Smooth muscle cell (in vitro differentiated cells): ENCODE measurements around the gene ARHGAP18. TPM values are rescaled to one million over a fixed set of nuclear protein-coding genes. Genes with fewer than 3 reads are reported as not detected.

Source experiments
- DNase-seq: peaks from one replicate; lab custom pipeline; 2025; ENCODE audit not compliant: unreplicated experiment; lab: John Stamatoyannopoulos, UW
- H2AFZ ChIP-seq: fragments of 200-600 bp; sonication (generic); 2 replicates; pipeline ENCODE4 v1.6.0; 2016; ENCODE audit warnings: antibody characterized with exemption, low read depth, mild to moderate bottlenecking
- H3F3A ChIP-seq: fragments of 200-600 bp; sonication (generic); 2 replicates; pipeline ENCODE4 v1.6.0; 2017; ENCODE audit warnings: antibody characterized with exemption, low read depth
- H3K27ac ChIP-seq: fragments of 200-600 bp; sonication (generic); 2 replicates; pipeline ENCODE4 v1.5.1; 2016; ENCODE audit warnings: low read depth, mild to moderate bottlenecking
- H3K27me3 ChIP-seq: fragments of 200-600 bp; sonication (generic); 2 replicates; pipeline ENCODE4 v1.6.1; 2016; ENCODE audit warnings: low read depth, mild to moderate bottlenecking
- H3K36me3 ChIP-seq: fragments of 200-600 bp; sonication (generic); 2 replicates; pipeline ENCODE4 v1.5.1; 2016; ENCODE audit warnings: low read depth
- H3K4me1 ChIP-seq: fragments of 200-600 bp; sonication (generic); 2 replicates; pipeline ENCODE4 v1.5.1; 2016; ENCODE audit warnings: low read depth
- H3K4me2 ChIP-seq: fragments of 200-600 bp; sonication (generic); 2 replicates; pipeline ENCODE4 v1.6.0; 2016; ENCODE audit warnings: mild to moderate bottlenecking
- H3K4me3 ChIP-seq: fragments of 200-600 bp; sonication (generic); 2 replicates; pipeline ENCODE4 v1.5.1; 2016; ENCODE audit warnings: mild to moderate bottlenecking
- H3K79me2 ChIP-seq: fragments of 200-600 bp; sonication (generic); 2 replicates; pipeline ENCODE4 v1.6.0; 2016; ENCODE audit warnings: low read depth, mild to moderate bottlenecking
- H3K9ac ChIP-seq: fragments of 200-600 bp; sonication (generic); 2 replicates; pipeline ENCODE4 v1.6.0; 2016; ENCODE audit warnings: low read depth
- H3K9me3 ChIP-seq: fragments of 200-600 bp; sonication (generic); replicated peaks from 2 replicates; pipeline ENCODE4 v1.5.1; 2016; ENCODE audit warnings: low read depth
- H4K20me1 ChIP-seq: fragments of 200-600 bp; sonication (generic); 2 replicates; pipeline ENCODE4 v1.6.0; 2016; ENCODE audit warnings: low read depth
- CTCF ChIP-seq: fragments of 200-600 bp; sonication (generic); IDR thresholded peaks from 2 replicates; pipeline ENCODE4 v1.5.1; 2017; ENCODE audit warnings: borderline replicate concordance, mild to moderate bottlenecking, antibody characterized with exemption; ENCODE audit not compliant: insufficient read depth, poor library complexity, severe bottlenecking
- WGBS: methylation state at CpG from one replicate; pipeline ENCODE4 v1.1.7; 2016; ENCODE audit warnings: low lambda C conversion rate; 5-methylcytosine and 5-hydroxymethylcytosine counted together
- polyA plus RNA-seq: library from polyadenylated mRNA; unstranded; fragments of >200 nt; fragmentation: Nextera tagmentation; extraction: Ambion mirVana; gene quantifications from 2 replicates; pipeline ENCODE4 v1.2.1, GENCODE V29; 2016
- total RNA-seq: library from RNA; depleted of rRNA; stranded (reverse); fragments of >200 nt; gene quantifications from 2 replicates; pipeline ENCODE4 v1.2.3, GENCODE V29; 2014

The ARHGAP18 gene
- total and polyA plus RNA-seq, 2 experiments from 2014 or later, result 3.2 to 9.6 TPM

- H3F3A ChIP-seq, result peaks cover 27% of the 10 kb centered on the region
Measured at GRCh38 chr6:129542705-129543104, 167.3 kb downstream of the ARHGAP18 start.

GRCh38 chr6:129539032-129539431 is 170.9 kb downstream of the ARHGAP18 start:
- no peaks in the 10 kb centered on the region for H3F3A ChIP-seq
- H3K9ac ChIP-seq, result no peak overlapping the region
- no peak overlapping the region for H2AFZ ChIP-seq
- DNase-seq, result no peak
- H4K20me1 ChIP-seq, result no peaks in the 10 kb centered on the region
- no peak overlapping the region for H3K27ac ChIP-seq
- no peaks in the 10 kb centered on the region for H3K27me3 ChIP-seq
- no peaks in the 10 kb centered on the region for H3K9me3 ChIP-seq
- H3K4me2 ChIP-seq, result no peak overlapping the region
- WGBS, result 82% methylated on average over 2 of the region's 2 CpGs
- no peaks in the 10 kb centered on the region for H3K79me2 ChIP-seq
- no peaks in the 10 kb centered on the region for H3K4me1 ChIP-seq
- TF ChIP-seq CTCF, result no peak
- no peak overlapping the region for H3K4me3 ChIP-seq
- H3K36me3 ChIP-seq, result no peaks in the 10 kb centered on the region

More at GRCh38 chr6:129542705-129543104, 167.3 kb downstream of the ARHGAP18 start:
- no peaks in the 10 kb centered on the region for H3K36me3 ChIP-seq
- H3K9ac ChIP-seq, result no peak overlapping the region
- no peaks in the 10 kb centered on the region for H4K20me1 ChIP-seq
- DNase-seq, result no peak
- H3K9me3 ChIP-seq, result no peaks in the 10 kb centered on the region
- WGBS, result 91% methylated on average over 2 of the region's 2 CpGs
- TF ChIP-seq CTCF, result no peak
- H3K79me2 ChIP-seq, result no peaks in the 10 kb centered on the region
- no peak overlapping the region for H3K27ac ChIP-seq
- no peak overlapping the region for H3K4me3 ChIP-seq
- no peak overlapping the region for H2AFZ ChIP-seq
- no peaks in the 10 kb centered on the region for H3K27me3 ChIP-seq
- no peaks in the 10 kb centered on the region for H3K4me1 ChIP-seq
- H3K4me2 ChIP-seq, result no peak overlapping the region

GRCh38 chr6:129536271-129536670 is 173.7 kb downstream of the ARHGAP18 start:
- no peak for DNase-seq
- Histone ChIP-seq H3K4me1 (no peaks in the 10 kb centered on the region), H4K20me1 (no peaks in the 10 kb centered on the region), H2AFZ (no peak overlapping the region), H3K4me2 (peak overlapping the region; percentile 21), H3K4me3 (no peak overlapping the region), H3F3A (no peaks in the 10 kb centered on the region), H3K36me3 (no peaks in the 10 kb centered on the region), H3K9ac (no peak overlapping the region), H3K79me2 (no peaks in the 10 kb centered on the region), H3K27me3 (no peaks in the 10 kb centered on the region), H3K9me3 (no peaks in the 10 kb centered on the region), H3K27ac (no peak overlapping the region)
- no peak for TF ChIP-seq CTCF

GRCh38 chr6:129534926-129535325 is 175.1 kb downstream of the ARHGAP18 start:
- H3K27ac ChIP-seq, result no peak overlapping the region
- H3K9me3 ChIP-seq, result no peaks in the 10 kb centered on the region
- no peak for DNase-seq
- H3K79me2 ChIP-seq, result no peaks in the 10 kb centered on the region
- TF ChIP-seq CTCF, result no peak
- H3K4me2 ChIP-seq, result no peak overlapping the region
- H3F3A ChIP-seq, result no peaks in the 10 kb centered on the region
- no peaks in the 10 kb centered on the region for H4K20me1 ChIP-seq
- no peaks in the 10 kb centered on the region for H3K27me3 ChIP-seq
- no peak overlapping the region for H3K4me3 ChIP-seq
- H3K4me1 ChIP-seq, result no peaks in the 10 kb centered on the region
- H3K9ac ChIP-seq, result no peak overlapping the region
- H3K36me3 ChIP-seq, result no peaks in the 10 kb centered on the region
- no peak overlapping the region for H2AFZ ChIP-seq

Other genes starting within 250 kb of the ARHGAP18 start
- gene TMEM244, start 151.1 kb upstream of the ARHGAP18 start, total RNA-seq, result not detected in 2 replicates
- not detected in 2 replicates for gene TMEM244, start 151.1 kb upstream of the ARHGAP18 start, polyA plus RNA-seq